Testis (tissue), 2 donors: ENCODE results near the gene PPM1D.

Source experiments
- CTCF ChIP-seq, 3 experiments: fragments of 450-650 bp in 2 of 3; fragments of 200-600 bp in 1 of 3; sonication (generic) in 1 of 3; IDR thresholded peaks; one replicate each; pipeline ENCODE4 v1.5.1; 2016 to 2019; ENCODE audit warnings: antibody characterized with exemption in 3 of 3, mild to moderate bottlenecking in 2 of 3, moderate library complexity in 1 of 3
- POLR2A ChIP-seq: fragments of 450-650 bp; IDR thresholded peaks from one replicate; pipeline ENCODE4 v1.6.1; 2017; ENCODE audit warnings: antibody characterized with exemption, mild to moderate bottlenecking, moderate library complexity

GRCh38 chr17:60601447-60602384 is 1.7 kb downstream of the PPM1D start:
- TF ChIP-seq CTCF (IDR thresholded peaks at IDR 0.05), result peak in 1 of 3 experiments; percentile 30
- no peak for TF ChIP-seq POLR2A
